HG03571 (cell line): Measurements from ENCODE around the gene SLC44A5.
"Not testable (repeated sequence)": the region's sequence is repeated elsewhere in the genome, so short reads cannot be mapped to it uniquely, and the experiment has no call there.

ENCODE experiments used
- ATAC-seq: cut with Tn5 transposase; IDR thresholded peaks from one replicate; pipeline ENCODE4 v1.9.1; 2021; ENCODE audit not compliant: unreplicated experiment

The SLC44A5 gene

DNA sequence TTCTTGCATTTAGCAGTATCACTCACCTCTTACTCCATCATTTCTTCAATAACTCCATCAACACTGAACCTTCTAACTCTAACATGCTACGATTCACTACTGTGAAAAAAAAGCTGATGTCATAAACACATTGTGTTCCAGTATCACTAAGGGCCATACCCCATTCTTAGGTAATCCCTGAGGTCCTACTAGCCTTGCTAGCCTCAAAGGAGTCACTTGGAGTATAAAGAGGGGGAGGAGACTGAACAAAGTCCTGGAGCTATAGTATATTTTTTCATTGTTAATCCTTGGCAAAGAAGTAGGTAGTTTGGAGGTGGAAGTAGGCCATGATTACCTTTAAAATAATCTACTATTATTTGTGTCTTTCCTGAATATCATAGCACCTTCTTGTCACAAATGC lies at the start of gene SLC44A5:
Gene SLC44A5, minus strand, starts transcription at position 101 of the 400 bp plus-strand sequence. CDS start 69,667 bp downstream, outside the sequence.
- ATAC-seq = no peak

DNA sequence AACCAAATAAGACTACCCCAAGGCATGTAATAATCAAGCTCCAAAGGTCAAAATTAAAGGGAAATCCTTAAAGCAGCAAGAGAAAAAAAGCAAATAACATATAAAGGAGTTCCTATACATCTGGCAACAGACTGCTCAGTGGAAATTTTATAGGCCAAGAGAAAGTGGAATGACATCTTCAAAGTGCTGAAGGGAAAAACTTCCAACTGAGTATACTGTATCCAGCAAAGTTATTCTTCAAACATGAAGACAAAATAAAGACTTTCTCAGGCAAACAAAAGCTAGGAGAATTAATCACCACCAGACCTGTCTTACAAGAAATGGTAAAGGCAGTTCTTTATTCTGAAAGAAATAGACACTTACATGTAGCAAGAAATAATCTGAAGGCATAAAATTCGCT lies 45.0 kb upstream of the SLC44A5 start:
- no peak for ATAC-seq

DNA sequence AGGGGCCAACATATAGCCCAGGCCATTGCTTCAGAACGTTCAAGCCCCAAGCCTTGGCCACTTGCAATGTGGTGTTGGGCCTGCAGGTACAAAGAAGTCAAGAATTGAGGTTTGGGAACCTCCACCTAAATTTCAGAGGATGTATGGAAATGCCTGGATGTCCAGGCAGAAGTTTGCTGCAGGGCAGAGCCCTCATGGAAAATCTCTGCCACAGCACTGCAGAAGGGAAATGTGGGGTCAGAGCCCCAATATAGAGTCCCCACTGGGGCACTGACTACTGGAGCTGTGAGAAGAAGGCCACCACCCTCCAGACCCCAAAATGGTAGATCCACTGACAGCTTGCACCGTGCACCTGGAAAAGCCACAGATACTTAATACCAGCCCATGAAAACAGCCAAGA lies 36.3 kb upstream of the SLC44A5 start:
- ATAC-seq = not testable (repeated sequence)

DNA sequence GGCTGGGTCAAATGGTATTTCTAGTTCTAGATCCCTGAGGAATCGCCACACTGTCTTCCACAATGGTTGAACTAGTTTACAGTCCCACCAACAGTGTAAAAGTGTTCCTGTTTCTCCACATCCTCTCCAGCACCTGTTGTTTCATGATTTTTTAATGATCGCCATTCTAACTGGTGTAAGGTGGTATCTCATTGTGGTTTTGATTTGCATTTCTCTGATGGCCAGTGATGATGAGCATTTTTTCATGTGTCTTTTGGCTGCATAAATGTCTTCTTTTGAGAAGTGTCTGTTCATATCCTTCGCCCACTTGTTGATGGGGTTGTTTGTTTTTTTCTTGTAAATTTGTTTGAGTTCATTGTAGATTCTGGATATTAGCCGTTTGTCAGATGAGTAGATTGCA lies 34.2 kb upstream of the SLC44A5 start:
- ATAC-seq = not testable (repeated sequence)

DNA sequence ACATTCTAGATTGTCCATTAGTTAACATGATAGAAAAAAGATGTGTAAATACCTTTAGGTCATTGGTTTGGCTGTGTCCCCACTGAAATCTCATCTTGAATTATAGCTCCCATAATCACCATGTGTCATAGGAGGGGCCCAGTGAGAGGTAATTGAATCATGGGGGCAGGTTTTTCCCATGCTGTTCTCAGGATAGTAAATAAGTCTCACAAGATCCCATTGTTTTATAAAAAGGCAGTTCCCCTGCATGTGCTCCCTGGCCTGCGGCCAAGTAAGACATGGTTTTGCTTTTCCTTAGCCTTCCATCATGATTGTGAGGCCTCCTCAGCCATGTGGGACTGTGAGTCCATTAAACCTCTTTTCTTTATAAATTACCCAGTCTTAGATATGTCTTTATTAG lies 32.5 kb upstream of the SLC44A5 start:
- no peak for ATAC-seq

DNA sequence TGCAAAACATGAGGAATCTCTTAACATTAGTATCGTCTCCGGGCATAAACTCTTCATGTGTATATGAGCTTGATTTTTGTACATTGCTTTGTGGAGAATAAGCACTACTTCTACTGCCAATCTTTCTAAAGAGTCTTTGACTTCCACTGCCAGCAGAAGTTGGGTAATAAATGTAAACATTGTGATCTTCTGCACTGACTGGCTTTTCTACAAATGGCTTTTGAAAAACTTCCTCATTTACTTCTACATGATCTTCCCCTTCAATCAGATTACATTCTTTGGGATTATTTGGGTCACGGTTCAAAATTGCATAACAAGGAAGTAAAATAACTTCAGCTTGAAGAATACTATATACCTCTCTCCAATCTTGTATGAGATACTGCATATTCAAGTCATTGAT lies 30.4 kb upstream of the SLC44A5 start:
- ATAC-seq = no peak

DNA sequence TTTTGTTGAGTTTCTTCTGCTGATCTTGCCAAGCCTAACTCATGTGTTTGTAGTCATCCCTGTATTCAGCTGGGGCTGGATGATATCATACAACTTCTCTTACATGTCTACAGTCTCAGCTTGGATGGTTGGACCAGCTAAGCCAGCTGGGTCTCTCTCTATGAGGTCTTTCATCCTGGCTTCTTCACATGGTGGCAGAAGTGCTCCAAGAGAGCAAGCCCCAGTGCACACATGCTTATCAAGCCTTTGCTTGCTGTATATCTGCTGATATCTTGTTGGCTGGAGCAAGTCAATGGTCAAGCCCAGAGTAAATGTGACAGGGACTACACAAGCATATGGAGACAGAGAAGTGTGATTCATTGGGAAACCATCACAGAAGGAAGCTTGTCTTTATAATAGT lies 29.2 kb upstream of the SLC44A5 start:
- no peak for ATAC-seq

DNA sequence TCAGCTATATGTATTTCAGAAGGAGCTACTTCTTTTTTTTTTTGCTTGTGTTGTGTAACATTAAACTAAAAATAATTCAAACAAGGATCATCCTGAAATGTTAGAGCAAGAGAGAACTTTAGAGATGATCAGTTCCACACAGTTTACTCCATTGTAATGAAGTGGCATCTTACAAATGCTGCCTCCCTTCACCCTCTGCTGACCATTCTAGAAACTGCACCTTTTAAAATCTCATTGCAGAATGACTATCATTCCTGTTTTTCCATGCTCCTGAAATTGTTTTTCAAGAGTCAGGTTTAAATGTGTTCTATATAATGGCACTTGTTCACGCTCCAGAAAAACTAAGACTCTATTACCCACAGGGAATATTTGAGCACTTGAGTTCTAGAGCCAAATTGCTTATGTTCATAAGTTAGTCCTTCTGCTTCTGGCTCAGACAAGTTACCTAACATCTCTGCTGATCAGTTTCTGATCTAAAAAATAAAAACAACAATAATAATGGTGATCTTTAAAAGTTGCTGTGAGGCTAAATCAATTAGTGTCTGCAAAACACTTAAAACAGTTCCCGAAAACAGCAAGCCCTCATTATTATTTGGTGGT lies 21.5 kb upstream of the SLC44A5 start:
- ATAC-seq = no peak

DNA sequence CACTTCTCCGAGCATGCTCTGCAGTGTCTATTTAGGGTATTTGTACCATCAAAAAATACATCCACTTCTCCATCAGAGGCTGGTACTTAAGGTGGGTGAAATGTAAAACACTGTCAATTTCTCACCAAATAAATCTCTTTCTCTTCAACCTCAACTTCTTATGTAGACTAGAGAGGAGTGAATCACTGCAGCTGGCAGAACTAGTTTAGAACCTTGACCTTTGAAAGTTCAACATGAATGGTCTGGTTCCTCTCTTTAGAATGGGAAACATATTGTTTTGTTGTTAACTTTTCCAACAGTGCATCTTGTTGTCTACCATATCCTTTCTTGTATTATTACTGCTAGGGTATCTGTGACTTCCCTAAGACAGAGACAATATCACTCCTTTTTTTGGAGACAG lies 20.1 kb upstream of the SLC44A5 start:
- no peak for ATAC-seq

DNA sequence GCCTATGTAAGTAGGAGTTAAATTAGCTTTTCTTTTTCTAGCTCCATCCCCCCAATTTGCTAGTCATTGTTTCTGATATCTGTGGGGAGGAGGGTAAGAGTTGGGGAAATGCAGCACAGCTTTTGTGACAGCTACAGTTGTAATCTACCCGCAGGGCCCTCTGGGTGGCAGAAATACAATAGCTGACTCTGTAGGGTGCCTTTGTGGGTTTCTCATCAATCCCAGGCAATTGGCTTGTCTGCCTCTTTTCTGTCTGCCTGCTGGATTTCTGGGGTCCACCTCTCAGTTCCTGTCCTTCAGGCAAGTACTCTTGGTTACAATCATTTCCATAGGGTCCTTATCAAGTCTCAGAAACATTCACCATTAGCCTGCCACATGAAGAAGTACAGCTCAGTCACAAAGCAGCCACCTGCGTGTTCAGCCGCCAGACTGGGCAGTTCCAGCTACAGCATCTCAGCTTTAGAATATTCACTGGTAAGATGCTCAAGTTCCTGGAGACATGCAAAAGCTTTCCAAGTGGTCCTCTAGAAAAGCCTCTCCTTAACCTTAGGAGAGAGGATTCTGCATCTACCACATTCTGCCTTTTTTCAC lies 19.2 kb upstream of the SLC44A5 start:
- ATAC-seq = no peak

DNA sequence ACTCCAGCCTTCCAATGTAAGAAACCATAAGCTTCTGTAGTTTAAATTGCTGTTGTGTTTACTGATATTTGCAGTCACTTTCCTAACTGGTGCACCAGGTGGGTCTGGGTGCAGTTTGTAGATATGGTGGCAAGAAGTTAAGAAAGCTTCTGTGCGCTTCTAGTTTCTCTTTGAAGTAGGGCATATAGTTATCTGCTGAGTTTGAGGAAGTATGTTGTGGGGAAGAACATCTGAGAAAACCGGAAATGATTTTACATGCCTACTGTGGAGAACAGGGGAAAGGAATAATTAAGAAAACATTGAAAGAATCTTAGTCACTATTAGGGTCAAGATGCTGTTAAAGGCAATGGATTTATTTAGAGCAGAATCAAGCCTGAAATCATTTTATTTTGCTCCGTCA lies 14.9 kb upstream of the SLC44A5 start:
- ATAC-seq = no peak

DNA sequence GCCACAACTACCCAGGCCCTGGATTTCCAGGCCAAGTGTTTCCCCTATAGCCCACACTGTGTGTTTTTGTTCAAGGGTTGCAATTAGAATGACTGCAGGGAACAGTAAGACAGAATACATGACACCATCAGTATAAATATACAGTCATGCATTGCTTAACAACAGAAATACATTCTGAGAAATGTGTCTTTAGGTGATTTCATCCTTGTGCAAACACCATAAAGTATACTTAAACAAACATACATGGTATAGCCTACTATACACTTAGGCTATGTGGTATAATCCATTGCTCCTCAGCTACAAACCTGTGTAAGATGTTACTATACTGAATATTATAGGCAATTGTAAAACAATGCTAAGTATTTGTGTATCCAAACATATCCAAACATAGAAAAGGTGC lies 7.5 kb upstream of the SLC44A5 start:
- no peak for ATAC-seq

DNA sequence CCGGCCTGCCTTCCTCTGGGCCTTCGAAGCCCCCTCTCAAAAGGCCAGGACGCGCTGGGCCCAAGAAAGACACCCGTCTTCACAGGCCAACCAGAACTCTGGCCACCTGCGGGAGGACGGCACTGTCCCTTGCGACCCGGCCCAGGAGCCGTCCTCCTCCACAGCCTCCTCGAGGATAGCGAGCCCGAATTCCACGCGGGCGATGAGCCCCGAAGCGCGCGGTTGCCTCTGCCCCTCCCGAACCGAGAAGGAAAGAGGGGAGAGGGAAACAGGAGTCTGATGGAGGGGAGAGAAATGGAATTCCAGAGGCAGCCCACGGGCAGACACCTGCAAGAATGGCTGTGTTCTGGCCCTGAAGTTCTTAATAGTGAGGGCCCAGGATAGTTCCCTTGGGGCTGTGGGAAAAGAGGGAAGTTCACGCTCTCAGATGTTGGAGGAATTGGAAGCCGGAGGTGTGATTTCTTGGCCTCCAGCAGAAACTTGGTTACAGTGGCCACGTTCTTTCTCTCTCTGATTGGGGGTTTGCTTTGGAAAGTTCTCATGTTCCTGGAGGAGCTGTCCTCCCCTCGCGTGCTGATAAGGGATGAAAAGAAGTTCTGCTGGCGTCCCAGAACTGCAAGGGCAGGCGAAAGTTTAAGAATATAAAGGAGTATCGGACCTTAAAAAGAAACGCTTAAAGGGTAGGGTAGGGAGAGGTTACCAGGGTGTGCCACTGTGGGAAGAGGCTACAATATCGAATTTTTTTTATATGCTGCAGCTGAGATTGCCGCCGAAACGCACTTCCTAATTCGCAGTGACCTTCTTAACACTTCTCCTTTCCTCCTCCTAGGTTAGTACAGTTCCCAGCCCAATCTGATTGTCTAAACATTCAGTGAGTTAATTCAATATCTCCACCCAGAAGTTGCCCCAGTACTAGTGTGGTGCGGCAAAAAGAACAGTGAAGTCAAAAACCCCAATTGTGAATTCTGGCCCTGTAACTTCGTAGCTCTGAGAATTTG lies 5.8 kb upstream of the SLC44A5 start:
- ATAC-seq = no peak

DNA sequence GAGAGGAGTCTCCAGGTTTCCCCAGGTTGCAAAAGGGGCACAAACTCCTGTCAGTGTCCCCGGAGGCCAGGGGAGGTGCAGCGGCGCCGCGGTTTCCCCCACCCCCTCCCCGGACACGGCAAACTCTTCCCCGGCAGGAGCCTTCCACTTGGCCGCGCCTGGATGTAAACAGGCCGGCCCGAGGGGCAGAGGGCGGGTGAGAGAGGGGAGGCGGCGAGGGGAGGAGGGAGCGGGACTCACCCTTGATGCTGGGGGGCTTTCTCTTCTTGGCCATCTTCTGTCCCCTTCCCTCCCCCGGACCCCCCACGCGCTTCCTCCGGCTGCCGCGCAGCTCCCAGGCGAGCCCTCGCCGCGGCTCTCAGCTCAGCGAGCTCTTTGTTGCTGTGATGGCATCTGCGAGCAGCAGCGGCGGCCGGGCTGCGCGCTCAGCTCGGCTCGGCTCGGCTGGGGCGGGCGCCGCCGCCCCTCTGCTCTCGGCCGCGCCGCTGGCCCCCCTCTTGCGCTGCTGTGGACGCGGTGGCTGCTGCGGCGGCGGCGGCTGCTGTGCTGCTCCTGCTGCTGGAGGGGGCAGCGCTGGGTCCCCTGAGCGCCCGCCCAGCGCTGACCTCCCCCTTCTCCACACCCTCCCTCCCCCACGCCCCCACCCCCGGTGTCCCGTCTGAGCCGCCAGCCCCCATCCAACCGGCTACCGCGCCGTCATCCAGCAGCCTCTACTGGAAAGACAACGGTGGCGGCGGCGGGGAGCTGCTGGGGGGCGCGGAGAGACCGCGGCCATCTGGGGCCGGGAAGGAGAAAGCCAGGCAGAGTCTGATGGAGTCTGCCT lies 4.9 kb upstream of the SLC44A5 start:
- no peak for ATAC-seq

DNA sequence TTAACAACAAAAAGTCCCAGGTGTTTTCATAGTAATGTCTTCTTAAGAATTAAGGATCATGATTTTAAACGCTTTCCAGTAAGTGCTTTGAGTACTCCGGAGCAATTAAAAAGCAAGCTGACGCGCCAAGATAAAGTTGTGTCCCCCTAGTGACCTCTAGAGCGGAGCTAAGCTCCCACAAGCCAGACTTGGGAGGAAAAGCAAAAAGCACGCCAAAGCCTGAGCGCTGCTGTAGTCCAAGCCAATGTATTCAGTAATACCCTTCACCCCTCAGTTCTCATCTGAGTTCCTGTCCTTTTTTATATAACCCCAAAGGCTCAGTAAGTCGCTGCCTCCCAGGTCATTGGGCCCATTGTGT lies 3.5 kb upstream of the SLC44A5 start:
- ATAC-seq = no peak

DNA sequence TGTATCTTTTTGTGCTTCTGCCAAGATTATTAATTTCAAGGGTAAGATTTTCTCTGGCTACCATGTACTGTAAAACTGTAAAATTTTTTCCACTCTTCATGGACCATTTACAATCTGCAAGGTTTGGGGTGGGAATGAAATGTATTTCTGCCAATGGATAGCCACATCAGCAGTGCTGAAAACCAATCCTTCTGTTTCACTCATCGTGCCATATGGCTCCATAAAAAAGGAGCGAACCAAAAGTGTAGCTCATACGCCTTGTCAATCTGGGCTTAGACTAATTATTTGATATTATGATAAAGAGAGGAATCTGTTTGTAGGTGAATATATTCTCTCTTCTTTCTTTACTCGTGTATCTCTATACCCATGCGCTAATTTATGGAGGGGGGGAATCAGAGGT lies 3.0 kb upstream of the SLC44A5 start:
- no peak for ATAC-seq

DNA sequence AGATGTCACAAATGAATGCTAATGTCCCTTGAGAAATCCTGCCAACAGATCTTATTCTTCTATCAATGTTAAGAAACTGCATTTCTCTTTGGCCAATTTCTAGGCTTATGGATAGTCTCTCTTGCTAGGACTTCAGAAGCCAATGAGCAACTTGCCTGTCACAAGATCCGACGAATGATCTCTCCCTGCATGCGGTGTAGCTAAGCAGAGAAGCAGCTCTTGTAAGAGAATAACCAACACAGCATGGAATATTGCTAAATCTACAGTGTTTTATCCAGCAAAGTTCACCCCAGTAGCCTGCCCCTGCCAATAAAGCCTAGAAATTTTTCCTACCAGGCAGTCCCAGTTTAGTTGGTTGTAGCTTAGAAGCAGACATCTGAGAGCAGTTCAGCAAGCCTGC lies 2.1 kb upstream of the SLC44A5 start:
- no peak for ATAC-seq

DNA sequence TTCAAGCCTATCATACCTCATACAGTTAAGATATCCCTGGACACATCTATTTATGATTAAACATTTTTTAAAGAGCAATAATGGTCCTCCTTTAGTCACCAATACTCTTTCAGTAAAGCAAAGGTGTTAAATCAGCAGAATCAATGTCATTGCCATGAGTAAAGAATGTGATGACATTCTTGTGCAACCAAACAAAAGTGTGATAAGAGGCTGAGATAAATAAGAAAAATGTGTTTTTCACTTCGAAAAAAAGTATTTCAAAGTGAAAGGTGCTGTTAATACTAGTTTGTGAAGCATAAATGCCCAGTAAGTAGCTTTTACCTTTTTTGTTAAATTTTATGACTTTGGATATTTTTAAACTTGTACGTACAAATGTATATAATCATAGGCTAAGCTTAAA lies 8.4 kb downstream of the SLC44A5 start:
- ATAC-seq = no peak

DNA sequence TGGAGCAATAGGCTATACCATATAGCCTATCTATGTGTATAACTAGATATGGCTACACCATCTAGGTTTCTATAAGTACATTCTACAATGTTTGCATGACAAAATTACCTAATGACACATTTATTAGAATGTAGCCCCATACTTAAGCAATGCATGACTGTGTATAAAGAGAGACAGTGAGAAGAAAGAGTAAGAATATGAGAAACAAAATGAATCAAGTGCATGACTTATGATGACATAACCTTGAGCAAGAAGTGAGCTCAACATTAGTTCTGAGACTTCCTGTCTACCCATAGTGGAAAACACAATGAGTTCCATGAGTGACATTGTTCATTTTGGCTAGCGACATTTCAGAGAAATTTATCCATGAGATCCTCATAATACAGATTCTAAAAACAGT lies 10.1 kb downstream of the SLC44A5 start:
- no peak for ATAC-seq

DNA sequence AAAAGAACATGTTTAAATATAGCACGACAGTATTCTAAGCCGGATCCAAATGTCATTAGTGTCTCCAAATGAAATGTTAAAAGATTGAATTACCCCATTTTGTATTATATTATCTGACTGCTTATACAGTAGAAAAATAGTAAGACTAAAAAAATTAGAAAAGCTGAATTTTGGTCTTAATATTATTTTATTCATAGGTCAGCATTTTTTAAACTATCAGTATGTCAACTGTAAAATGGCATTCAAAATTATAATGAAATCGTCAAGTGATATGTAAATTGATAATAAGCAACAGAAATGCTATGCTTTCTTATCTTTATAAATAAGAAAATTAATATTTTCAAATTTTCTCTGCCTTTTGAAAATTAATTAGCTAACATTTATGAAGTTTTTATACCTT lies 16.6 kb downstream of the SLC44A5 start:
- ATAC-seq = no peak

DNA sequence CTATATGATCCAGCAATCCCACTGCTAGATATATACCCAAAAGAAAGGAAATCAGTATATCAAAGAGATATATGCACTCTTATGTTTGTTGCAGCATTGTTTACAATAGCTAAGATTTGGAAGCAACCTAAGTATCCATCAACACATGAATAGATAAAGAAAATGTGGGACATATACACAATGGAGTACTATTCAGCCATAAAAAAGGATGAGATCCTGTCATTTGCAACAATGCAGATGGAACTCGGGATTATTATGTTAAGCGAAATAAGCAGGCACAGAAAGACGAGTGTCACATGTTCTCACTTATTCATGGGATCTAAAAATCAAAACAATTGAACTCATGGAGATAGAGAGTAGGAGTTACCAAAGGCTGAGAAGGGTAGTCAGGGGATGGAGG lies 17.5 kb downstream of the SLC44A5 start:
- not testable (repeated sequence) for ATAC-seq
